A673 (cell line): Measurements from ENCODE around the gene VEGFB. TPM values are rescaled to one million over a fixed set of nuclear protein-coding genes. Genes with fewer than 3 reads are reported as not detected.

Experiments used
- BruUV-seq: library from RNA; stranded (reverse); fragments of 400-500 nt; replicated peaks from 2 replicates; lab custom pipeline; 2021; lab: Mats Ljungman, UMichigan
- CTCF ChIA-PET: fragments of 300-600 bp; sonication (Branson Sonifier 250); formaldehyde crosslinking; loops from one replicate; lab custom pipeline; 2022; ENCODE audit warnings: antibody characterized with exemption; lab: Charles Lee
- POLR2A ChIA-PET: fragments of 300-600 bp; sonication (Branson Sonifier 250); formaldehyde crosslinking; loops from one replicate; lab custom pipeline; 2022; ENCODE audit warnings: antibody characterized with exemption; ENCODE audit not compliant: low non-redundant PET; lab: Charles Lee
- DNase-seq: peaks from one replicate; pipeline ENCODE4 v3.0.0-alpha.2; 2015; ENCODE audit warnings: low spot score
- H3K27ac ChIP-seq: fragments of 200-600 bp; sonication (generic); 2 replicates; pipeline ENCODE4 v1.5.1; 2016; ENCODE audit warnings: mixed run types, low read depth, mild to moderate bottlenecking, mixed read lengths, antibody characterized with exemption, low read length; ENCODE audit not compliant: poor library complexity, severe bottlenecking
- H3K27me3 ChIP-seq: fragments of 200-600 bp; sonication (generic); replicated peaks from 2 replicates; pipeline ENCODE4 v1.6.1; 2017; ENCODE audit warnings: mixed run types, low read depth, mild to moderate bottlenecking, mixed read lengths, antibody characterized with exemption, low read length; ENCODE audit not compliant: insufficient read depth, poor library complexity
- H3K36me3 ChIP-seq: fragments of 200-600 bp; sonication (generic); 2 replicates; pipeline ENCODE4 v1.6.1; 2016; ENCODE audit warnings: mixed run types, mild to moderate bottlenecking, mixed read lengths, antibody characterized with exemption, low read length; ENCODE audit not compliant: insufficient read depth, poor library complexity, severe bottlenecking
- H3K4me1 ChIP-seq: fragments of 200-600 bp; sonication (generic); 2 replicates; pipeline ENCODE4 v1.6.1; 2017; ENCODE audit warnings: mixed run types, mild to moderate bottlenecking, mixed read lengths, antibody characterized with exemption, low read length; ENCODE audit not compliant: insufficient read depth, poor library complexity, severe bottlenecking
- H3K4me3 ChIP-seq: fragments of 200-600 bp; sonication (generic); 2 replicates; pipeline ENCODE4 v1.5.1; 2016; ENCODE audit warnings: low read depth, mixed run types, mild to moderate bottlenecking, mixed read lengths, low read length; ENCODE audit not compliant: poor library complexity, severe bottlenecking
- H3K9me3 ChIP-seq: fragments of 200-600 bp; sonication (generic); 2 replicates; pipeline ENCODE4 v1.6.1; 2016; ENCODE audit warnings: mixed run types, low read depth, mild to moderate bottlenecking, mixed read lengths, antibody characterized with exemption, low read length; ENCODE audit not compliant: poor library complexity, severe bottlenecking
- EZH2 ChIP-seq: fragments of 200-600 bp; sonication (generic); IDR thresholded peaks from 2 replicates; pipeline ENCODE4 v1.6.1; 2017; ENCODE audit warnings: borderline replicate concordance, low read depth, mild to moderate bottlenecking, mixed read lengths, antibody characterized with exemption, low read length; ENCODE audit not compliant: poor library complexity, severe bottlenecking
- intact Hi-C: fragments of 100-400 bp; cut with micrococcal nuclease; formaldehyde crosslinking; loops from one replicate; pipeline ENCODE4 v1.10.0; 2022; ENCODE audit not compliant: unreplicated experiment
- total RNA-seq: library from RNA; stranded (reverse); gene quantifications from 2 replicates; pipeline ENCODE4 v1.2.3, GENCODE V29; 2021
- TF ChIP-seq, protein P1 (sequence below): fragments of 300-800, 200-600 bp; sonication (generic); conservative IDR thresholded peaks from 2 replicates; pipeline ENCODE4 v1.5.1; 2017; ENCODE audit warnings: low read depth, mild to moderate bottlenecking, antibody characterized with exemption, low read length, moderate library complexity, mixed read lengths

The VEGFB gene
- total RNA-seq, 1 experiment from 2014 or later: 93.3 TPM

DNA sequence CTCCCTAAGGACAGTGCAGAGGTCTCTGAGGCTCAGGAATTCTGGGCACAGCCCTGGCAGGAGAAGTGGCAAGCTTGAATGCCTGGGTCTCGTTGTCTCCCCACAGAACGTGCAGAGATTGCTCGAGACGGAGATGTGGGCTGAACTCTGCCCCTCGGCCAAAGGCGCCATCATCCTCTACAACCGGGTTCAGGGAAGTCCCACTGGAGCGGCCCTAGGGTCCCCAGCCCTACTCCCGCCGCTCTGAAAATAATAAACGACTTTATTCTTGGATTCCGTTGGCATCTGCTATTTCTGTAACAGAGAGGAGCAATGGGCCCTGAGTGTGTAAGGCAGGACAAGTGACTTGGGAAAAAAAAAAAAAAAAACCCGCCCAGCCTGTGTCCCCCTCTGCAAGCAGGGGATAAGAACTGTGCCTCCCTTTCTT, 4.6 kb upstream of the VEGFB start:
- intact Hi-C loops: no loop called here
- no peak for TF ChIP-seq EZH2
- Histone ChIP-seq H3K27ac (peak overlapping the region; percentile 70), H3K4me1 (peaks cover 30% of the 10 kb centered on the region), H3K27me3 (no peaks in the 10 kb centered on the region), H3K36me3 (no peaks in the 10 kb centered on the region), H3K4me3 (peak overlapping the region; percentile 54), H3K9me3 (no peaks in the 10 kb centered on the region)
- ChIA-PET POLR2A (no interaction called here), CTCF (interaction anchor here (0.6 kb wide), 1 partner anchor 22 kb away, joined by 3 read pairs; no protein-coding TSS in a partner anchor)
- DNase-seq: no peak
- BruUV-seq: no TSS peak

DNA sequence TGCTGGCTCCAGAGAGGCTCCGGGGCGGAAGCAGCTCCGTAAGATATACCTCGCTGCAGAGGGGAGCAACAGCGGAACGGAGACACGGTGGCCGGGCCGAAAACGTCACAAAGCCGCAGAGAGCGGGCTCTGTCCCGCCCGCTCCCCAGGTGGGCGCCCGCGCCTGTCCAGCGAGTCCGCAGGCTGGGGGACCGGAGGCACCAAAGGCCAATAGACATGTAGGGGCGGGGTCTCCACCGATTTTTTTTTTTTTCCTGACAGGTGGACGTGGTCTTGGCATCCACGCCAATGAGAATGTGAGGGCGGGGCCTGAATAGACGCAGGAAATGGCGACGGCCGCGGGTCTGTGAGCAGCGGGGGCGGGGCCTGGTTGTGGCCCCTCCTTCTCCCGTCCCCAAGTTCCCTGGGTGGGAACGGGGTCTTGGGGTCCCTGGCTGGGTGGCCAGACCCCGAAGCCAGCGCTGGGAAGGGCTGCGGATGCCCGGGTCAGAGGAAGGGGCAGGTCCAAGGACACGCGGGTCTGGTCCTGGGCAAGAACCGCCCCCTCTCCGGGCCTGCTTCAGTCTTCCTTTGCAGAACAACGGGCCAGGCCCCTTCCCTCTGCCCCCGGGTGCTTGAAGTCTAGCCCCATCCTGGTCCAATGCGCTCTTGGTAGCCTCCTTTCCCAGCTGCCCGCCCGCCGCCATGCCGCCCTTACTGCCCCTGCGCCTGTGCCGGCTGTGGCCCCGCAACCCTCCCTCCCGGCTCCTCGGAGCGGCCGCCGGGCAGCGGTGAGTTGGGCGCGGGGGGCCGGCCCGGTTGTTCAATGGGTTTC, 4.0 kb upstream of the VEGFB start, which contains the start of gene DNAJC4:
Gene DNAJC4, plus strand, starts transcription at position 378 of the 814 bp plus-strand sequence. Its CDS starts 307 bp downstream, at position 685.
- intact Hi-C loops: no loop called here
- Histone ChIP-seq H3K36me3 (no peaks in the 10 kb centered on the region), H3K4me1 (peaks cover 26% of the 10 kb centered on the region), H3K27me3 (no peaks in the 10 kb centered on the region), H3K9me3 (no peaks in the 10 kb centered on the region), H3K27ac (peak within 1 kb of the TSS; percentile 70), H3K4me3 (peak within 1 kb of the TSS; percentile 54)
- ChIA-PET CTCF (interaction anchor here (0.6 kb wide), 1 partner anchor 23 kb away, joined by 3 read pairs; no protein-coding TSS in a partner anchor), POLR2A (interaction anchor here (0.5 kb wide), 1 partner anchor 79 kb away, joined by 3 read pairs; no protein-coding TSS in a partner anchor)
- TF ChIP-seq EZH2: no peak
- TF ChIP-seq, protein P1, sequence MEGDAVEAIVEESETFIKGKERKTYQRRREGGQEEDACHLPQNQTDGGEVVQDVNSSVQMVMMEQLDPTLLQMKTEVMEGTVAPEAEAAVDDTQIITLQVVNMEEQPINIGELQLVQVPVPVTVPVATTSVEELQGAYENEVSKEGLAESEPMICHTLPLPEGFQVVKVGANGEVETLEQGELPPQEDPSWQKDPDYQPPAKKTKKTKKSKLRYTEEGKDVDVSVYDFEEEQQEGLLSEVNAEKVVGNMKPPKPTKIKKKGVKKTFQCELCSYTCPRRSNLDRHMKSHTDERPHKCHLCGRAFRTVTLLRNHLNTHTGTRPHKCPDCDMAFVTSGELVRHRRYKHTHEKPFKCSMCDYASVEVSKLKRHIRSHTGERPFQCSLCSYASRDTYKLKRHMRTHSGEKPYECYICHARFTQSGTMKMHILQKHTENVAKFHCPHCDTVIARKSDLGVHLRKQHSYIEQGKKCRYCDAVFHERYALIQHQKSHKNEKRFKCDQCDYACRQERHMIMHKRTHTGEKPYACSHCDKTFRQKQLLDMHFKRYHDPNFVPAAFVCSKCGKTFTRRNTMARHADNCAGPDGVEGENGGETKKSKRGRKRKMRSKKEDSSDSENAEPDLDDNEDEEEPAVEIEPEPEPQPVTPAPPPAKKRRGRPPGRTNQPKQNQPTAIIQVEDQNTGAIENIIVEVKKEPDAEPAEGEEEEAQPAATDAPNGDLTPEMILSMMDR: no peak
- BruUV-seq: no TSS peak
- peak; percentile 96 for DNase-seq

DNA sequence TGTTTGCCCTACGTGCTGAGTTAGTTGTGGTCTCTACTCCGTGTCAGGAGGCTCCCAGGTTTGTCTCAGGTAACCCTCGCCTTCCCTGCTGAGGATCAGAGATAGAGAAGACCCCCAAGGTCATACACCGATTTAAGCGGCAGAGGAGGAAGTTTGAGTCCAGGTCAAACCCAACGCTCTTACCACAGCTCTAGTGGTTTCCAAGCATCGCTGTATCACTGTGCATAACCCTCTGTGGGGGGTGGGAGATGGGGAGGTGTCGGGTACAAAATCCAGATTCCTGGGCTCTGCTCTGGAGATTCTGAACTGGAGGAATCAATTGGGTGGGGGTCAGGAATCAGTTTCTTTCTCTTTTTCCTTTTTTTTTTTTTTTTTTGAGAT, 3.4 kb upstream of the VEGFB start:
- CTCF ChIA-PET: no interaction called here
- H3K4me1 ChIP-seq: peaks cover 27% of the 10 kb centered on the region

More for the DNA sequence above, 3.4 kb upstream of the VEGFB start:
- DNase-seq: no peak
- H3K9me3 ChIP-seq: no peaks in the 10 kb centered on the region
- H3K4me3 ChIP-seq: peak overlapping the region; percentile 54
- H3K36me3 ChIP-seq: no peaks in the 10 kb centered on the region
- H3K27me3 ChIP-seq: no peaks in the 10 kb centered on the region
- POLR2A ChIA-PET: no interaction called here
- TF ChIP-seq, protein P1: no peak
- TF ChIP-seq EZH2: no peak
- no TSS peak for BruUV-seq
- H3K27ac ChIP-seq: peak overlapping the region; percentile 70
- intact Hi-C loops: no loop called here
